GM12891 (cell line): Measurements from ENCODE around the gene RRP7A.

Experiments
- POLR2A ChIP-seq: IDR thresholded peaks from 2 replicates; pipeline ENCODE4 v1.6.1; 2011; ENCODE audit warnings: low read depth, low read length, control low read depth
- POLR2AphosphoS5 ChIP-seq: IDR thresholded peaks from 2 replicates; pipeline ENCODE4 v1.6.1; 2011; ENCODE audit warnings: low read depth, low read length, control low read depth

- no peak for TF ChIP-seq POLR2AphosphoS5
- TF ChIP-seq POLR2A: no peak
Observed at GRCh38 chr22:42565956-42566355, 46.4 kb upstream of the RRP7A start.
